DND-41 (cell line): Measurements from ENCODE around the gene MX1.

Experiments used
- ATAC-seq: fragments of 200-7000 bp; cut with Tn5 transposase; 3 replicates; pipeline ENCODE4 v1.9.1; 2021; ENCODE audit warnings: low read depth; ENCODE audit not compliant: insufficient read depth
- DNase-seq: peaks from one replicate; pipeline ENCODE4 v3.0.0-alpha.2; 2020
- H2AFZ ChIP-seq: 2 replicates; pipeline ENCODE4 v1.6.0; 2012; ENCODE audit warnings: low read depth, low read length
- H3K27ac ChIP-seq: 2 replicates; pipeline ENCODE4 v1.5.1; 2012; ENCODE audit warnings: low read length, inconsistent platforms
- H3K27me3 ChIP-seq: fragments of 200-600 bp; sonication (generic); 2 replicates; pipeline ENCODE4 v1.6.0; 2012; ENCODE audit warnings: low read length, mild to moderate bottlenecking, inconsistent platforms; ENCODE audit not compliant: insufficient read depth, poor library complexity
- H3K36me3 ChIP-seq: 2 replicates; pipeline ENCODE4 v1.5.1; 2012; ENCODE audit warnings: low read length, inconsistent platforms; ENCODE audit not compliant: insufficient read depth
- H3K4me1 ChIP-seq: 2 replicates; pipeline ENCODE4 v1.5.1; 2012; ENCODE audit warnings: mild to moderate bottlenecking, low read length; ENCODE audit not compliant: insufficient read depth
- H3K4me2 ChIP-seq: 2 replicates; pipeline ENCODE4 v1.6.0; 2012; ENCODE audit warnings: mild to moderate bottlenecking, moderate library complexity, low read length, inconsistent platforms; ENCODE audit not compliant: insufficient read depth
- H3K4me3 ChIP-seq, 2 experiments: fragments of 200-600 bp in 1 of 2; shearing (Covaris generic) in 1 of 2; 2 replicates each; pipeline ENCODE4 v1.5.1; 2012 to 2016; ENCODE audit warnings: inconsistent platforms in 2 of 2, low read length in 2 of 2, mild to moderate bottlenecking in 2 of 2, low read depth in 1 of 2, moderate library complexity in 1 of 2
- H3K79me2 ChIP-seq: 2 replicates; pipeline ENCODE4 v1.6.0; 2012; ENCODE audit warnings: low read length, inconsistent platforms; ENCODE audit not compliant: insufficient read depth
- H3K9ac ChIP-seq: 2 replicates; pipeline ENCODE4 v1.6.0; 2012; ENCODE audit warnings: low read depth, mild to moderate bottlenecking, inconsistent platforms, low read length, moderate library complexity
- H3K9me3 ChIP-seq: 2 replicates; pipeline ENCODE4 v1.5.1; 2012; ENCODE audit warnings: low read length, moderate library complexity, mild to moderate bottlenecking, inconsistent platforms; ENCODE audit not compliant: insufficient read depth, severe bottlenecking
- H4K20me1 ChIP-seq: 2 replicates; pipeline ENCODE4 v1.6.0; 2012; ENCODE audit warnings: low read length; ENCODE audit not compliant: insufficient read depth
- CTCF ChIP-seq: IDR thresholded peaks from 2 replicates; pipeline ENCODE4 v1.5.1; 2012; ENCODE audit warnings: borderline replicate concordance, low read length, moderate library complexity, mild to moderate bottlenecking; ENCODE audit not compliant: poor library complexity, severe bottlenecking; ENCODE audit errors: extremely low read depth
- EZH2 ChIP-seq: IDR thresholded peaks from 3 replicates; pipeline ENCODE4 v1.6.1; 2012; ENCODE audit warnings: borderline replicate concordance, low read depth, mild to moderate bottlenecking, moderate library complexity, low read length, inconsistent platforms; ENCODE audit not compliant: severe bottlenecking

Gene MX1

DNA sequence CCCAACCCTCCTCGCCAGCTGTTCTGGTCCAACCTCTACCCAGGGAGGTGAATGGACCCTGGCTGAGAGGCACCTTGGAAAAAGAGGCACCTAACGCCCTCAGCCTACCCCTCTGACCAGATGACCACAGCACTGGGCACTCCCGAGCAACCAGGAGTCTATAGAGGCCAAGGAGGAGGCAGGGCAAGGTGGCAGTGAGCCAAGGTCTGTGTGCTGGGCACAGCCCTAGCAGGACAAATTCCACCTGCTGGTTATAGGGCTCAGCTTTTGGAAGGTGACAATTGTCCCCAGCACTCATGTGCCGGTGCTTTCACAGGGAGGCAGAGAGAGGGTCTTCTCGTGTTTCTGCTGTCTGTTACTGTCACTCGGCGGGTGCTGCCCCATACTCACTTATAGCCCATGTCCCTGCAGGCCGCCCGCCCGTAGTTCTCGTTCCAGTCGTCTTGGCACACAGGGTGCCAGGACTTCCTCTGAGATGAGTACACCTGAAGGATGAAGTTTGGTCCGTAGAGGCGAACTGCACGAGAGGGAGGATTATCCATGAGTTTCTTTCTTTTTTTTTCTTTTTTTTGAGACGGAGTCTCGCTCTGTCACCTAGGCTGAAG lies 54.1 kb downstream of the MX1 start:
- no peak for DNase-seq
- Histone ChIP-seq H3K36me3 (no peaks in the 10 kb centered on the region), H3K9ac (no peak overlapping the region), H3K4me3 (no peak overlapping the region), H2AFZ (no peak overlapping the region), H3K4me1 (peaks cover 20% of the 10 kb centered on the region), H3K4me2 (no peak overlapping the region), H3K27me3 (peaks cover 3% of the 10 kb centered on the region), H3K79me2 (no peaks in the 10 kb centered on the region), H3K9me3 (no peaks in the 10 kb centered on the region), H4K20me1 (no peaks in the 10 kb centered on the region), H3K27ac (no peak overlapping the region)
- no peak for ATAC-seq
- TF ChIP-seq CTCF (no peak), EZH2 (no peak)

DNA sequence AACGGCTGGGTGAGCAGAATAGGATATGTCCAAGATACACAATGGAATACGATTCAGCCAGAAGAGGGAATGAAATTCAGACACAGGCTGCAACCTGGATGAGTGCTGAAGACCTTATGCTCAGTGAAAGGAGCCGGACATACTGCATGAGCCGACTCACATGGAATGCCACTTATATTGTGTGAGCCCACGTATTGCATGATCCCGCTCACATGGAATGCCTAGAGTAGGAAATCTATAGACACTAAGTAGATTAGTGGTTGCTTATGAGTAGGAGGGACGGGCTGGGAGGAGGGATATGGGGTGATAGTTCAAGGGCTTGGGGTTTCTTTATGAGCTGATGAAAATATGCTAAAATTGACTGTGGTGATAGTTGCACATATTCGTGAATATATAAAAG lies 55.2 kb downstream of the MX1 start:
- ATAC-seq = no peak
- Histone ChIP-seq H4K20me1 (no peaks in the 10 kb centered on the region), H3K27ac (no peak overlapping the region), H3K9ac (no peak overlapping the region), H3K27me3 (peaks cover 3% of the 10 kb centered on the region), H3K4me3 (no peak overlapping the region), H2AFZ (no peak overlapping the region), H3K4me2 (no peak overlapping the region), H3K4me1 (peaks cover 20% of the 10 kb centered on the region), H3K36me3 (no peaks in the 10 kb centered on the region), H3K9me3 (no peaks in the 10 kb centered on the region), H3K79me2 (no peaks in the 10 kb centered on the region)
- TF ChIP-seq EZH2 = no peak
- TF ChIP-seq CTCF = no peak
- DNase-seq = no peak

GRCh38 chr21:41482301-41482700 lies 56.3 kb downstream of the MX1 start:
- H3K9ac ChIP-seq = no peak overlapping the region
- ATAC-seq (no peak), DNase-seq (no peak)

More at GRCh38 chr21:41482301-41482700, 56.3 kb downstream of the MX1 start:
- Histone ChIP-seq H3K4me2 (no peak overlapping the region), H3K4me3 (no peak overlapping the region), H3K9me3 (no peaks in the 10 kb centered on the region), H3K27me3 (peaks cover 3% of the 10 kb centered on the region), H4K20me1 (no peaks in the 10 kb centered on the region), H3K4me1 (peaks cover 21% of the 10 kb centered on the region), H3K36me3 (no peaks in the 10 kb centered on the region), H3K79me2 (no peaks in the 10 kb centered on the region), H3K27ac (no peak overlapping the region), H2AFZ (no peak overlapping the region)
- no peak for TF ChIP-seq EZH2
- TF ChIP-seq CTCF = no peak
